Fibroblast of villous mesenchyme (primary cell): Measurements from ENCODE around the gene PRKAG3. TPM values are rescaled to one million over a fixed set of nuclear protein-coding genes. Genes with fewer than 3 reads are reported as not detected.
"Not testable (repeated sequence)": the region's sequence is repeated elsewhere in the genome, so short reads cannot be mapped to it uniquely, and the experiment has no call there.

ENCODE experiments used
- DNase-seq: peaks from one replicate; pipeline ENCODE4 v3.0.0-alpha.2; 2010; ENCODE audit warnings: low read depth
- H3K4me3 ChIP-seq: 2 replicates; pipeline ENCODE4 v1.5.1; 2011; ENCODE audit warnings: low read depth, mild to moderate bottlenecking, low read length
- CTCF ChIP-seq: IDR thresholded peaks from 2 replicates; pipeline ENCODE4 v1.5.1; 2012; ENCODE audit warnings: low read depth, mild to moderate bottlenecking, low read length; ENCODE audit not compliant: insufficient read depth
- total RNA-seq: library from RNA; depleted of rRNA; stranded (reverse); fragments of >200 nt; gene quantifications from 2 replicates; pipeline ENCODE4 v1.2.3, GENCODE V29; 2012

PRKAG3 gene
- total RNA-seq, 1 donor = not detected

GRCh38 chr2:218853766-218854165, 22.2 kb upstream of the PRKAG3 start:
- no peak for TF ChIP-seq CTCF
- DNase-seq = peak; percentile 31
- H3K4me3 ChIP-seq = no peak overlapping the region

- TF ChIP-seq CTCF = peak; percentile 77
- H3K4me3 ChIP-seq = no peak overlapping the region
- peak; percentile 64 for DNase-seq
Observed at GRCh38 chr2:218852911-218853667, 21.5 kb upstream of the PRKAG3 start.

- no peak for TF ChIP-seq CTCF
- no peak overlapping the region for H3K4me3 ChIP-seq
- no peak for DNase-seq
Observed at GRCh38 chr2:218851286-218851685, 19.7 kb upstream of the PRKAG3 start.

GRCh38 chr2:218850796-218851195, 19.2 kb upstream of the PRKAG3 start:
- DNase-seq = no peak
- no peak overlapping the region for H3K4me3 ChIP-seq
- TF ChIP-seq CTCF = no peak

GRCh38 chr2:218849721-218850120, 18.1 kb upstream of the PRKAG3 start:
- TF ChIP-seq CTCF = no peak
- DNase-seq = no peak
- H3K4me3 ChIP-seq = no peak overlapping the region

GRCh38 chr2:218846963-218847362, 15.4 kb upstream of the PRKAG3 start:
- not testable (repeated sequence) for DNase-seq, H3K4me3 ChIP-seq

GRCh38 chr2:218844334-218844733, 12.7 kb upstream of the PRKAG3 start:
- DNase-seq, H3K4me3 ChIP-seq: not testable (repeated sequence)

GRCh38 chr2:218839888-218840287, 8.3 kb upstream of the PRKAG3 start:
- no peak for DNase-seq
- TF ChIP-seq CTCF = no peak
- no peak overlapping the region for H3K4me3 ChIP-seq
